Nucleus accumbens (tissue), 56 donors: ENCODE measurements around the gene URB2.

ENCODE experiments used
- DNase-seq, 56 donors: peaks; one replicate each; lab custom pipeline; 2025; lab: John Stamatoyannopoulos, UW

Gene URB2

GRCh38 chr1:229642970-229643369 lies 16.9 kb downstream of the URB2 start:
- DNase-seq = no peak

GRCh38 chr1:229643996-229644745 lies 18.1 kb downstream of the URB2 start:
- DNase-seq = no peak

- DNase-seq = no peak
Observed at GRCh38 chr1:229645324-229645993, 19.4 kb downstream of the URB2 start.

- DNase-seq = no peak
Observed at GRCh38 chr1:229648406-229648805, 22.4 kb downstream of the URB2 start.

- DNase-seq = no peak
Observed at GRCh38 chr1:229650045-229650444, 24.0 kb downstream of the URB2 start.

GRCh38 chr1:229651546-229651945 lies 25.5 kb downstream of the URB2 start:
- DNase-seq = no peak

- DNase-seq = no peak
Observed at GRCh38 chr1:229653420-229653819, 27.4 kb downstream of the URB2 start.

- DNase-seq = no peak
Observed at GRCh38 chr1:229655781-229656180, 29.7 kb downstream of the URB2 start.

GRCh38 chr1:229657993-229658755 lies 32.1 kb downstream of the URB2 start:
- no peak for DNase-seq

GRCh38 chr1:229661022-229661877 lies 35.2 kb downstream of the URB2 start:
- DNase-seq = peak; percentile 13 to 90 (median 68)

- DNase-seq = no peak
Observed at GRCh38 chr1:229661897-229662296, 35.9 kb downstream of the URB2 start.

- DNase-seq = peak in 24 of 56 donors; percentile 12 to 63 (median 31)
Observed at GRCh38 chr1:229664133-229664689, 38.2 kb downstream of the URB2 start.

GRCh38 chr1:229665912-229666558 lies 40.0 kb downstream of the URB2 start:
- DNase-seq = peak in 16 of 56 donors; percentile 7 to 43 (median 22)

- DNase-seq = no peak
Observed at GRCh38 chr1:229666585-229666984, 40.5 kb downstream of the URB2 start.

GRCh38 chr1:229669333-229669732 lies 43.3 kb downstream of the URB2 start:
- DNase-seq = no peak

- no peak for DNase-seq
Observed at GRCh38 chr1:229671310-229671709, 45.3 kb downstream of the URB2 start.

- no peak for DNase-seq
Observed at GRCh38 chr1:229672246-229672645, 46.2 kb downstream of the URB2 start.

GRCh38 chr1:229674042-229674441 lies 48.0 kb downstream of the URB2 start:
- DNase-seq = no peak

GRCh38 chr1:229675396-229675795 lies 49.3 kb downstream of the URB2 start:
- no peak for DNase-seq

- DNase-seq = no peak
Observed at GRCh38 chr1:229685149-229685548, 59.1 kb downstream of the URB2 start.
